ENCODE measurements around the gene PORCN. TPM values are rescaled to one million over a fixed set of nuclear protein-coding genes. Genes with fewer than 3 reads are reported as not detected.

The PORCN gene
- total RNA-seq, 1 experiment from 2014 or later, result 12.6 TPM

- no peak overlapping the region for H2AK5ac ChIP-seq (ENCODE audit: insufficient read length, low read length)
- peak overlapping the region in 1 of 3 experiments; percentile 95; a peak in 1 of 7 replicates for H3K27ac Mint-ChIP-seq
These were observed 11.7 kb downstream of the PORCN start for GRCh38 chrX:48520455-48520854.

More at GRCh38 chrX:48520455-48520854, 11.7 kb downstream of the PORCN start:
- Mint-ChIP-seq H3K36me3 (ENCODE audit: insufficient read depth in 1 of 3, low read depth in 3 of 3) (peaks cover 12 to 29% (median 23%) of the 10 kb centered on the region in 3 experiments), H3K4me1 (peaks cover 8 to 11% of the 10 kb centered on the region in 2 experiments; a peak in 3 of 4 replicates), H3K9me3 (peaks cover 45 to 63% of the 10 kb centered on the region in 2 experiments), H3K4me3 (peak overlapping the region in 1 of 2 experiments; percentile 92; a peak in 3 of 5 replicates), H3K27me3 (ENCODE audit: low read depth) (peaks cover 2% of the 10 kb centered on the region)
- H3K9me3 ChIP-seq (ENCODE audit: control insufficient read depth, low read depth, low read length), result peaks cover 25% of the 10 kb centered on the region
- H2BK15ac ChIP-seq (ENCODE audit: low read depth, low read length), result no peak overlapping the region
- H3K56ac ChIP-seq (ENCODE audit: insufficient read length, low read depth, low read length), result no peak overlapping the region
- H3K23ac ChIP-seq (ENCODE audit: insufficient read length, low read depth, low read length), result no peak overlapping the region
- no peak overlapping the region for H4K8ac ChIP-seq (replicated peaks; ENCODE audit: insufficient read length, low read depth, low read length)
- H4K20me1 ChIP-seq (ENCODE audit: control insufficient read depth, insufficient read depth, insufficient read length), result no peaks in the 10 kb centered on the region
- no peaks in the 10 kb centered on the region; the same call in 1 of the 2 replicates for H3K79me2 ChIP-seq (ENCODE audit: insufficient read depth, low read length)
- no peak overlapping the region for H3K4me2 ChIP-seq (ENCODE audit: insufficient read depth, insufficient read length, low read length)
- no peak overlapping the region for H2BK120ac ChIP-seq (ENCODE audit: low read depth, low read length, poor library complexity, severe bottlenecking)
- TF ChIP-seq CTCF (conservative IDR thresholded peaks at IDR 0.05), result no peak
- H3K18ac ChIP-seq (ENCODE audit: insufficient read length, low read depth, low read length), result no peak overlapping the region
- no peak overlapping the region for H2BK5ac ChIP-seq (ENCODE audit: insufficient read length, low read length)
- no peak overlapping the region for H3K27ac ChIP-seq (ENCODE audit: insufficient read length, low read depth, low read length)
- H3K4ac ChIP-seq (ENCODE audit: low read depth, low read length), result no peak overlapping the region
- H3K27me3 ChIP-seq (ENCODE audit: insufficient read depth, low read length), result no peaks in the 10 kb centered on the region
- H3K79me1 ChIP-seq (ENCODE audit: insufficient read depth, low read depth, low read length, poor library complexity, severe bottlenecking), result no peaks in the 10 kb centered on the region
- H3K23me2 ChIP-seq (ENCODE audit: insufficient read length, low read depth, low read length, poor library complexity, severe bottlenecking), result no peaks in the 10 kb centered on the region
- H4K5ac ChIP-seq (ENCODE audit: insufficient read length, low read depth, low read length), result no peak overlapping the region
- no peaks in the 10 kb centered on the region for H3K4me1 ChIP-seq (ENCODE audit: insufficient read depth, low read length)
- no peak overlapping the region for H2AFZ ChIP-seq (ENCODE audit: low read length)
- no peak overlapping the region for H3K9ac ChIP-seq (ENCODE audit: extremely low read depth, insufficient read length, low read length)
- no peak overlapping the region for H4K91ac ChIP-seq (ENCODE audit: insufficient read length, low read depth, low read length)
- no CpG with 5 or more reads among the region's 2 CpGs for WGBS (ENCODE audit: extremely low coverage, insufficient read length, low lambda C conversion rate)
- H2BK12ac ChIP-seq (ENCODE audit: insufficient read length, low read depth, low read length), result no peak overlapping the region
- no peak overlapping the region for H2BK20ac ChIP-seq (ENCODE audit: low read depth, low read length, poor library complexity, severe bottlenecking)
- DNase-seq, result no peak
- no peak overlapping the region for H3K14ac ChIP-seq (ENCODE audit: insufficient read depth, low read length)
- no peak overlapping the region for H3T11ph ChIP-seq (ENCODE audit: low read length)

All from H9 (cell line).